Stomach (tissue), 4 donors: ENCODE measurements around the gene TDRKH.

Experiments
- POLR2AphosphoS5 ChIP-seq, 3 donors: sonication (generic); formaldehyde crosslinking; IDR thresholded peaks; one replicate each; pipeline ENCODE4 v1.6.1; 2016; ENCODE audit warnings: antibody characterized with exemption in 3 of 3
- TF ChIP-seq, protein P1 (sequence below), 7 experiments: fragments of 450-650 bp in 4 of 7; fragments of 200-600 bp in 3 of 7; sonication (generic) in 3 of 7; IDR thresholded peaks; one replicate each; pipeline ENCODE4 v1.5.1; 2016 to 2019; ENCODE audit warnings: antibody characterized with exemption in 7 of 7, control low read depth in 2 of 7, mild to moderate bottlenecking in 1 of 7

- no peak for TF ChIP-seq POLR2AphosphoS5 (IDR thresholded peaks at IDR 0.05)
- TF ChIP-seq, protein P1, sequence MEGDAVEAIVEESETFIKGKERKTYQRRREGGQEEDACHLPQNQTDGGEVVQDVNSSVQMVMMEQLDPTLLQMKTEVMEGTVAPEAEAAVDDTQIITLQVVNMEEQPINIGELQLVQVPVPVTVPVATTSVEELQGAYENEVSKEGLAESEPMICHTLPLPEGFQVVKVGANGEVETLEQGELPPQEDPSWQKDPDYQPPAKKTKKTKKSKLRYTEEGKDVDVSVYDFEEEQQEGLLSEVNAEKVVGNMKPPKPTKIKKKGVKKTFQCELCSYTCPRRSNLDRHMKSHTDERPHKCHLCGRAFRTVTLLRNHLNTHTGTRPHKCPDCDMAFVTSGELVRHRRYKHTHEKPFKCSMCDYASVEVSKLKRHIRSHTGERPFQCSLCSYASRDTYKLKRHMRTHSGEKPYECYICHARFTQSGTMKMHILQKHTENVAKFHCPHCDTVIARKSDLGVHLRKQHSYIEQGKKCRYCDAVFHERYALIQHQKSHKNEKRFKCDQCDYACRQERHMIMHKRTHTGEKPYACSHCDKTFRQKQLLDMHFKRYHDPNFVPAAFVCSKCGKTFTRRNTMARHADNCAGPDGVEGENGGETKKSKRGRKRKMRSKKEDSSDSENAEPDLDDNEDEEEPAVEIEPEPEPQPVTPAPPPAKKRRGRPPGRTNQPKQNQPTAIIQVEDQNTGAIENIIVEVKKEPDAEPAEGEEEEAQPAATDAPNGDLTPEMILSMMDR (IDR thresholded peaks at IDR 0.05), result no peak
Observed at GRCh38 chr1:151801846-151802245, 11.5 kb upstream of the TDRKH start.
